Gastroesophageal sphincter (tissue), 3 donors: ENCODE results near the gene LDB2.

Experiments
- CTCF ChIP-seq, 4 experiments: fragments of 200-600 bp in 2 of 4; fragments of 450-650 bp in 2 of 4; sonication (generic) in 1 of 4; IDR thresholded peaks; one replicate each; pipeline ENCODE4 v1.5.1; 2017 to 2019; ENCODE audit warnings: antibody characterized with exemption in 4 of 4, mild to moderate bottlenecking in 2 of 4, moderate library complexity in 2 of 4
- EP300 ChIP-seq: sonication (generic); formaldehyde crosslinking; IDR thresholded peaks from one replicate; pipeline ENCODE4 v1.6.1; 2017; ENCODE audit warnings: antibody characterized with exemption, mild to moderate bottlenecking
- POLR2A ChIP-seq, 2 donors: fragments of 450-650 bp; IDR thresholded peaks; one replicate each; pipeline ENCODE4 v1.6.1; 2017; ENCODE audit warnings: antibody characterized with exemption in 2 of 2, mild to moderate bottlenecking in 2 of 2, moderate library complexity in 1 of 2

GRCh38 chr4:16833722-16834121, 64.7 kb downstream of the LDB2 start:
- no peak for TF ChIP-seq CTCF (IDR thresholded peaks at IDR 0.05)
- TF ChIP-seq EP300, result no peak
- TF ChIP-seq POLR2A (IDR thresholded peaks at IDR 0.05), result no peak
